ENCODE data around the gene MPG.

DNA sequence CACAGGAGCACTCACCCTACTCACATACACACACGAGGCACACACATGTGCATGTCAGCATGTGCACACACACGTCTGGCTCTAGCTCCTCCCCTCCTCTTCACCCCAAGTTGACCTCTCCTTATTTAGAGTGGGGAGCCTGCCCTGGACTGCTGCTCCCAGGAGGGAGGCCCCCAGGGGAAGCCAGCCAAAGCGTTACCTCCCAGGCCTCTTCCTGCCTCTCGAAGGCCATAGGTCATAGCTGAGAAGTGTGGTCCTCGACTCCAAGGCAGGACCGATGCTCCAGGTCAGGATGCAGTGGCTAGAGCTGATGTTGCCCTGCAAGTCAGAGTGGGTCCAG lies 43.4 kb upstream of the MPG start:
- TF ChIP-seq, protein P1, sequence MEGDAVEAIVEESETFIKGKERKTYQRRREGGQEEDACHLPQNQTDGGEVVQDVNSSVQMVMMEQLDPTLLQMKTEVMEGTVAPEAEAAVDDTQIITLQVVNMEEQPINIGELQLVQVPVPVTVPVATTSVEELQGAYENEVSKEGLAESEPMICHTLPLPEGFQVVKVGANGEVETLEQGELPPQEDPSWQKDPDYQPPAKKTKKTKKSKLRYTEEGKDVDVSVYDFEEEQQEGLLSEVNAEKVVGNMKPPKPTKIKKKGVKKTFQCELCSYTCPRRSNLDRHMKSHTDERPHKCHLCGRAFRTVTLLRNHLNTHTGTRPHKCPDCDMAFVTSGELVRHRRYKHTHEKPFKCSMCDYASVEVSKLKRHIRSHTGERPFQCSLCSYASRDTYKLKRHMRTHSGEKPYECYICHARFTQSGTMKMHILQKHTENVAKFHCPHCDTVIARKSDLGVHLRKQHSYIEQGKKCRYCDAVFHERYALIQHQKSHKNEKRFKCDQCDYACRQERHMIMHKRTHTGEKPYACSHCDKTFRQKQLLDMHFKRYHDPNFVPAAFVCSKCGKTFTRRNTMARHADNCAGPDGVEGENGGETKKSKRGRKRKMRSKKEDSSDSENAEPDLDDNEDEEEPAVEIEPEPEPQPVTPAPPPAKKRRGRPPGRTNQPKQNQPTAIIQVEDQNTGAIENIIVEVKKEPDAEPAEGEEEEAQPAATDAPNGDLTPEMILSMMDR (conservative IDR thresholded peaks at IDR 0.05), result no peak
- no peak for TF ChIP-seq ZFX (IDR thresholded peaks at IDR 0.05)
